GM19452 (cell line): ENCODE results near the gene SERGEF.

Experiments used
- ATAC-seq: cut with Tn5 transposase; IDR thresholded peaks from one replicate; pipeline ENCODE4 v1.9.1; 2021; ENCODE audit not compliant: unreplicated experiment

SERGEF gene

GRCh38 chr11:17816232-17816931, 196.5 kb downstream of the SERGEF start:
- ATAC-seq, result no peak

GRCh38 chr11:17814546-17814945, 198.3 kb downstream of the SERGEF start:
- no peak for ATAC-seq

GRCh38 chr11:17813391-17814059, 199.3 kb downstream of the SERGEF start:
- ATAC-seq, result no peak

GRCh38 chr11:17812865-17813187, 200.0 kb downstream of the SERGEF start:
- ATAC-seq, result no peak

GRCh38 chr11:17812091-17812864, 200.6 kb downstream of the SERGEF start:
- ATAC-seq, result no peak

- no peak for ATAC-seq
These were observed 201.5 kb downstream of the SERGEF start for GRCh38 chr11:17811352-17811751.

- no peak for ATAC-seq
These were observed 202.1 kb downstream of the SERGEF start for GRCh38 chr11:17810746-17811145.

- no peak for ATAC-seq
These were observed 202.8 kb downstream of the SERGEF start for GRCh38 chr11:17810041-17810440.

GRCh38 chr11:17807034-17807433, 205.8 kb downstream of the SERGEF start:
- ATAC-seq, result no peak

- no peak for ATAC-seq
These were observed 207.0 kb downstream of the SERGEF start for GRCh38 chr11:17805873-17806272.

GRCh38 chr11:17805043-17805442, 207.8 kb downstream of the SERGEF start:
- ATAC-seq, result no peak

GRCh38 chr11:17803754-17804334, 209.0 kb downstream of the SERGEF start:
- ATAC-seq, result no peak

GRCh38 chr11:17802491-17802890, 210.4 kb downstream of the SERGEF start:
- ATAC-seq, result no peak

- no peak for ATAC-seq
These were observed 211.7 kb downstream of the SERGEF start for GRCh38 chr11:17801166-17801565.

- no peak for ATAC-seq
These were observed 213.7 kb downstream of the SERGEF start for GRCh38 chr11:17799147-17799546.

GRCh38 chr11:17798716-17799115, 214.1 kb downstream of the SERGEF start:
- ATAC-seq, result no peak

GRCh38 chr11:17798253-17798652, 214.6 kb downstream of the SERGEF start:
- no peak for ATAC-seq

GRCh38 chr11:17796154-17796553, 216.7 kb downstream of the SERGEF start:
- no peak for ATAC-seq

- no peak for ATAC-seq
These were observed 217.9 kb downstream of the SERGEF start for GRCh38 chr11:17794981-17795380.

- no peak for ATAC-seq
These were observed 219.1 kb downstream of the SERGEF start for GRCh38 chr11:17793642-17794170.

- ATAC-seq, result no peak
These were observed 220.7 kb downstream of the SERGEF start for GRCh38 chr11:17792161-17792560.
